ENCODE results near the gene ANXA1.

ANXA1 gene

DNA sequence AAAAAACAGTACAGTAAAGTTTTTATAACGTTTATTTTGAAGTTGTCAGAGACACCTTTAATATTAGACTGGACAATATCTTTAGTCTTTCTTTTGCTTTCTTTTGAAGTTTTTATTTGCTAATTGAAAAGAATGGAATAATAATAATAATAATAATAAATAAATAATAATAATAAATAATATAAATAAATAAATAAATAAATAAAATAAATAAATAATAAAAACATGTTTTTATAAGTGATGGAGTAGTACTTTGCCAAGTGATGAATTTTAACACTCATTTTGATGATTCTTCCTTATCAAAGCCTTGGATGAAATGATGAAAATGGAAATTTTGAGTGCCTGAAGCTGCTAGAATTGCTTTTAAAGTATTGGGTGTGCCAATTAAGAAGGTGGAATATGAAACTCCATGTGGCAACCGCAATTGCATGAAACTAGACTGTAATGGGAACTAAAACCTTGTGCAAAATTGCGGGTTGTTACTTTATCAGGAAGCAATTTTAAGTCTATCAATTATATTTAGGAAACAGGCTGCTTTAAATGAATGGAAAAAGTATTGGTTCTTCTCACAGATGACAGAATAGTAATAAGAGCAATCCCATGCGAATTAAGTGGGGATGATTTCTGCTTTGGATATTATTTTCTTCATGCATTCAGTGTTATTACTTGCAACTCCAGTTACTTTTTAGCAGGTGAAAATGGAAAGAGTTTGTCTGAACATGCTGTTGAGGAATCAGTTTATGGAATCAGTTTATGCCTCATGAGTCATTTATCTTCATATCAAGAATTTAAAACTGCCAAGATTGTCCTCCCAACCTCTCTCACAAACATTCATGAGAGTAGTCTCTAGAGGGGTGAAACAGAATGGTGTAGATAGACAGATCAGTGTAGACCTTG is 4.6 kb downstream of the ANXA1 start:
- no peak for DNase-seq
- no peak overlapping the region for H3K27ac ChIP-seq
- TF ChIP-seq, protein P1, sequence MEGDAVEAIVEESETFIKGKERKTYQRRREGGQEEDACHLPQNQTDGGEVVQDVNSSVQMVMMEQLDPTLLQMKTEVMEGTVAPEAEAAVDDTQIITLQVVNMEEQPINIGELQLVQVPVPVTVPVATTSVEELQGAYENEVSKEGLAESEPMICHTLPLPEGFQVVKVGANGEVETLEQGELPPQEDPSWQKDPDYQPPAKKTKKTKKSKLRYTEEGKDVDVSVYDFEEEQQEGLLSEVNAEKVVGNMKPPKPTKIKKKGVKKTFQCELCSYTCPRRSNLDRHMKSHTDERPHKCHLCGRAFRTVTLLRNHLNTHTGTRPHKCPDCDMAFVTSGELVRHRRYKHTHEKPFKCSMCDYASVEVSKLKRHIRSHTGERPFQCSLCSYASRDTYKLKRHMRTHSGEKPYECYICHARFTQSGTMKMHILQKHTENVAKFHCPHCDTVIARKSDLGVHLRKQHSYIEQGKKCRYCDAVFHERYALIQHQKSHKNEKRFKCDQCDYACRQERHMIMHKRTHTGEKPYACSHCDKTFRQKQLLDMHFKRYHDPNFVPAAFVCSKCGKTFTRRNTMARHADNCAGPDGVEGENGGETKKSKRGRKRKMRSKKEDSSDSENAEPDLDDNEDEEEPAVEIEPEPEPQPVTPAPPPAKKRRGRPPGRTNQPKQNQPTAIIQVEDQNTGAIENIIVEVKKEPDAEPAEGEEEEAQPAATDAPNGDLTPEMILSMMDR (IDR thresholded peaks at IDR 0.05; ENCODE audit: low read depth, low read length, missing control alignments): no peak
- in situ Hi-C loops (cut with HindIII; ENCODE audit: low pct_ligation_motif_present, low sequenced_read_pairs): loop anchor here (25.0 kb wide), 1 partner anchor 294 kb away; no protein-coding TSS in a partner anchor
- peaks cover 37% of the 10 kb centered on the region for H3K36me3 ChIP-seq (replicated peaks)
- no peak overlapping the region for H3K4me3 ChIP-seq (ENCODE audit: low read depth, low read length)
- no peaks in the 10 kb centered on the region for H3K27me3 ChIP-seq (replicated peaks)

GRCh38 chr9:73156865-73157187 is 5.2 kb downstream of the ANXA1 start:
- in situ Hi-C loops (cut with HindIII; ENCODE audit: low pct_ligation_motif_present, low sequenced_read_pairs): loop anchor here (25.0 kb wide), 1 partner anchor 295 kb away; no protein-coding TSS in a partner anchor
- Histone ChIP-seq H3K27ac (no peak overlapping the region), H3K36me3 (replicated peaks) (peaks cover 41% of the 10 kb centered on the region), H3K4me3 (ENCODE audit: low read depth, low read length) (no peak overlapping the region), H3K27me3 (replicated peaks) (no peaks in the 10 kb centered on the region)
- DNase-seq: no peak
- TF ChIP-seq, protein P1 (IDR thresholded peaks at IDR 0.05; ENCODE audit: low read depth, low read length, missing control alignments): no peak

DNA sequence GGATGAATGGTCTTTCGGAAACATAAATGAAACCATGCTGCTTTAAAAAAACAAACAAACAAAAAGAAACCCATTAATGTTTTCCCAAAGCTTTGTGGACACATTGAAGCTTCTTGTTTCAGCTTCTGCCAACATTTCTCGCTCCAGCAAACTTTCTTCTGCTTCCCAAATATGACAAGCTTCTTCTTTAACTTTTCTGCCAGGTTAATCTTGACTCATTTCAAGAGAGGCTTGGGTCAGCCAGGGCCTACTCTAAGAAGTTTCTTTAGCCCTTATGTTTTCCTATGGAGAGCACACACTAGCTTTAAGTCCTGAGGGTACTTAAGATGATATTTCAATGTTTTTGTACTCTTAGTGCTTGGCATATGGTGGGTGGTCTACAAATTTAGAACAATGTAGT is 6.1 kb downstream of the ANXA1 start:
- no peak overlapping the region for H3K27ac ChIP-seq
- no peak for DNase-seq
- TF ChIP-seq, protein P1 (IDR thresholded peaks at IDR 0.05; ENCODE audit: low read depth, low read length, missing control alignments): no peak
- no peaks in the 10 kb centered on the region for H3K27me3 ChIP-seq (replicated peaks)
- peaks cover 50% of the 10 kb centered on the region for H3K36me3 ChIP-seq (replicated peaks)
- in situ Hi-C loops (cut with HindIII; ENCODE audit: low pct_ligation_motif_present, low sequenced_read_pairs): loop anchor here (25.0 kb wide), 1 partner anchor 296 kb away; no protein-coding TSS in a partner anchor
- no peak overlapping the region for H3K4me3 ChIP-seq (ENCODE audit: low read depth, low read length)

DNA sequence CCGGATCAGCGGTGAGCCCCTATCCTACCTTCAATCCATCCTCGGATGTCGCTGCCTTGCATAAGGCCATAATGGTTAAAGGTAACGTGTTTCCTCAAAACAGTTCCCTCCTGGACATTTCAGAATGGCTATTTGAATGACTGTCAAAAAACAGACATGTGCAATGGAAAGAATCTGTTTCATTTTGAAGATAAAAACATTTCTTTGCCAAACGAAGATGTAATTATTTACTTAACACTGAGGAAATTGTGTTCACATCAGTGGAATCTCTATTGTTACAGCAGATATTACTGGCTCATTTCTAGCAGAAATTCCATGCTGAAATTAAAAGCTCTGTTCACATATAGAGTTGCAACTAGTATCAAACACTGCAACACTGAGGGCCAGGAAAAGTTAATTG is 7.1 kb downstream of the ANXA1 start:
- Histone ChIP-seq H3K36me3 (replicated peaks) (peaks cover 59% of the 10 kb centered on the region), H3K4me3 (ENCODE audit: low read depth, low read length) (no peak overlapping the region), H3K27me3 (replicated peaks) (no peaks in the 10 kb centered on the region), H3K27ac (no peak overlapping the region)
- in situ Hi-C loops (cut with HindIII; ENCODE audit: low pct_ligation_motif_present, low sequenced_read_pairs): loop anchor here (25.0 kb wide), 1 partner anchor 296 kb away; no protein-coding TSS in a partner anchor
- DNase-seq: no peak
- TF ChIP-seq, protein P1 (IDR thresholded peaks at IDR 0.05; ENCODE audit: low read depth, low read length, missing control alignments): no peak

- TF ChIP-seq, protein P1 (IDR thresholded peaks at IDR 0.05; ENCODE audit: low read depth, low read length, missing control alignments): no peak
- Histone ChIP-seq H3K27me3 (replicated peaks) (no peaks in the 10 kb centered on the region), H3K27ac (no peak overlapping the region), H3K4me3 (ENCODE audit: low read depth, low read length) (no peak overlapping the region), H3K36me3 (replicated peaks) (peaks cover 66% of the 10 kb centered on the region)
- DNase-seq: no peak
- in situ Hi-C loops (cut with HindIII; ENCODE audit: low pct_ligation_motif_present, low sequenced_read_pairs): loop anchor here (25.0 kb wide), 1 partner anchor 299 kb away; no protein-coding TSS in a partner anchor
These were observed 9.2 kb downstream of the ANXA1 start for GRCh38 chr9:73160868-73161267.

All from brain microvascular endothelial cell (primary cell).